ENCODE results near the gene SLC39A7.

Gene SLC39A7

GRCh38 chr6:33165581-33166258 lies 34.9 kb upstream of the SLC39A7 start:
- Mint-ChIP-seq H3K4me1 (peaks cover 12% of the 10 kb centered on the region), H3K36me3 (ENCODE audit: insufficient read depth) (peaks cover 8% of the 10 kb centered on the region), H3K9me3 (no peaks in the 10 kb centered on the region), H3K27ac (ENCODE audit: low read depth) (no peak overlapping the region), H3K27me3 (peaks cover 27% of the 10 kb centered on the region), H3K4me3 (no peak overlapping the region)
- ATAC-seq (replicated peaks; ENCODE audit: extremely low read depth, poor library complexity, severe bottlenecking) (no peak), DNase-seq (ENCODE audit: low spot score in 2 of 2) (no peak)

GRCh38 chr6:33166363-33166762 lies 34.3 kb upstream of the SLC39A7 start:
- no peak overlapping the region for H3K4me3 Mint-ChIP-seq
- H3K27ac Mint-ChIP-seq (ENCODE audit: low read depth), result no peak overlapping the region
- peaks cover 27% of the 10 kb centered on the region for H3K27me3 Mint-ChIP-seq
- H3K4me1 Mint-ChIP-seq, result peaks cover 7% of the 10 kb centered on the region
- H3K9me3 Mint-ChIP-seq, result no peaks in the 10 kb centered on the region
- peaks cover 6% of the 10 kb centered on the region for H3K36me3 Mint-ChIP-seq (ENCODE audit: insufficient read depth)
- ATAC-seq (replicated peaks; ENCODE audit: extremely low read depth, poor library complexity, severe bottlenecking) (no peak), DNase-seq (ENCODE audit: low spot score in 2 of 2) (no peak)

GRCh38 chr6:33166811-33167210 lies 33.9 kb upstream of the SLC39A7 start:
- Mint-ChIP-seq H3K27ac (ENCODE audit: low read depth) (no peak overlapping the region), H3K36me3 (ENCODE audit: insufficient read depth) (peaks cover 3% of the 10 kb centered on the region), H3K4me1 (peaks cover 2% of the 10 kb centered on the region), H3K4me3 (no peak overlapping the region), H3K9me3 (no peaks in the 10 kb centered on the region), H3K27me3 (peaks cover 27% of the 10 kb centered on the region)
- DNase-seq (ENCODE audit: low spot score in 2 of 2) (no peak), ATAC-seq (replicated peaks; ENCODE audit: extremely low read depth, poor library complexity, severe bottlenecking) (no peak)

GRCh38 chr6:33167374-33168283 lies 33.0 kb upstream of the SLC39A7 start:
- Mint-ChIP-seq H3K9me3 (no peaks in the 10 kb centered on the region), H3K36me3 (ENCODE audit: insufficient read depth) (peaks cover 3% of the 10 kb centered on the region), H3K27ac (ENCODE audit: low read depth) (no peak overlapping the region), H3K4me1 (no peaks in the 10 kb centered on the region), H3K4me3 (no peak overlapping the region), H3K27me3 (peaks cover 32% of the 10 kb centered on the region)
- DNase-seq (ENCODE audit: low spot score in 2 of 2) (no peak), ATAC-seq (replicated peaks; ENCODE audit: extremely low read depth, poor library complexity, severe bottlenecking) (no peak)

GRCh38 chr6:33168284-33168601 lies 32.4 kb upstream of the SLC39A7 start:
- Mint-ChIP-seq H3K4me3 (no peak overlapping the region), H3K36me3 (ENCODE audit: insufficient read depth) (peaks cover 3% of the 10 kb centered on the region), H3K9me3 (no peaks in the 10 kb centered on the region), H3K27me3 (peaks cover 38% of the 10 kb centered on the region), H3K4me1 (no peaks in the 10 kb centered on the region), H3K27ac (ENCODE audit: low read depth) (no peak overlapping the region)
- no peak for DNase-seq (ENCODE audit: low spot score in 2 of 2)
- ATAC-seq (replicated peaks; ENCODE audit: extremely low read depth, poor library complexity, severe bottlenecking), result no peak

- DNase-seq (ENCODE audit: low spot score in 2 of 2) (no peak), ATAC-seq (replicated peaks; ENCODE audit: extremely low read depth, poor library complexity, severe bottlenecking) (no peak)
- Mint-ChIP-seq H3K36me3 (ENCODE audit: insufficient read depth) (peaks cover 3% of the 10 kb centered on the region), H3K27ac (ENCODE audit: low read depth) (no peak overlapping the region), H3K27me3 (peaks cover 41% of the 10 kb centered on the region), H3K9me3 (no peaks in the 10 kb centered on the region), H3K4me1 (no peaks in the 10 kb centered on the region), H3K4me3 (no peak overlapping the region)
Measured at GRCh38 chr6:33168639-33169038, 32.0 kb upstream of the SLC39A7 start.

GRCh38 chr6:33169291-33170175 lies 31.1 kb upstream of the SLC39A7 start:
- peaks cover 3% of the 10 kb centered on the region for H3K36me3 Mint-ChIP-seq (ENCODE audit: insufficient read depth)
- no peak overlapping the region for H3K4me3 Mint-ChIP-seq
- no peaks in the 10 kb centered on the region for H3K9me3 Mint-ChIP-seq
- no peaks in the 10 kb centered on the region for H3K4me1 Mint-ChIP-seq
- H3K27me3 Mint-ChIP-seq, result peaks cover 35% of the 10 kb centered on the region
- ATAC-seq (replicated peaks; ENCODE audit: extremely low read depth, poor library complexity, severe bottlenecking) (no peak), DNase-seq (ENCODE audit: low spot score in 2 of 2) (no peak)
- peak overlapping the region; percentile 27 for H3K27ac Mint-ChIP-seq (ENCODE audit: low read depth)

GRCh38 chr6:33170176-33171015 lies 30.3 kb upstream of the SLC39A7 start:
- peaks cover 3% of the 10 kb centered on the region for H3K36me3 Mint-ChIP-seq (ENCODE audit: insufficient read depth)
- H3K9me3 Mint-ChIP-seq, result no peaks in the 10 kb centered on the region
- H3K27ac Mint-ChIP-seq (ENCODE audit: low read depth), result peak overlapping the region; percentile 27
- peaks cover 39% of the 10 kb centered on the region for H3K27me3 Mint-ChIP-seq
- ATAC-seq (replicated peaks; ENCODE audit: extremely low read depth, poor library complexity, severe bottlenecking) (no peak), DNase-seq (ENCODE audit: low spot score in 2 of 2) (no peak)
- no peaks in the 10 kb centered on the region for H3K4me1 Mint-ChIP-seq
- no peak overlapping the region for H3K4me3 Mint-ChIP-seq

- no peaks in the 10 kb centered on the region for H3K4me1 Mint-ChIP-seq
- ATAC-seq (replicated peaks; ENCODE audit: extremely low read depth, poor library complexity, severe bottlenecking) (no peak), DNase-seq (ENCODE audit: low spot score in 2 of 2) (no peak)
- peaks cover 39% of the 10 kb centered on the region for H3K27me3 Mint-ChIP-seq
- H3K27ac Mint-ChIP-seq (ENCODE audit: low read depth), result no peak overlapping the region
- H3K36me3 Mint-ChIP-seq (ENCODE audit: insufficient read depth), result peaks cover 3% of the 10 kb centered on the region
- H3K4me3 Mint-ChIP-seq, result no peak overlapping the region
- no peaks in the 10 kb centered on the region for H3K9me3 Mint-ChIP-seq
Measured at GRCh38 chr6:33171016-33171879, 29.4 kb upstream of the SLC39A7 start.

- H3K4me3 Mint-ChIP-seq, result no peak overlapping the region
- ATAC-seq (replicated peaks; ENCODE audit: extremely low read depth, poor library complexity, severe bottlenecking) (no peak), DNase-seq (ENCODE audit: low spot score in 2 of 2) (no peak)
- peaks cover 44% of the 10 kb centered on the region for H3K27me3 Mint-ChIP-seq
- H3K4me1 Mint-ChIP-seq, result no peaks in the 10 kb centered on the region
- peak overlapping the region; percentile 42 for H3K27ac Mint-ChIP-seq (ENCODE audit: low read depth)
- H3K36me3 Mint-ChIP-seq (ENCODE audit: insufficient read depth), result peaks cover 3% of the 10 kb centered on the region
- H3K9me3 Mint-ChIP-seq, result no peaks in the 10 kb centered on the region
Measured at GRCh38 chr6:33171880-33172687, 28.6 kb upstream of the SLC39A7 start.
